Renal cortical epithelial cell (primary cell): ENCODE data around the gene TMEM87A. TPM values are rescaled to one million over a fixed set of nuclear protein-coding genes. Genes with fewer than 3 reads are reported as not detected.
"Not testable (repeated sequence)": the region's sequence is repeated elsewhere in the genome, so short reads cannot be mapped to it uniquely, and the experiment has no call there.

ENCODE experiments used
- DNase-seq: peaks from one replicate; pipeline ENCODE4 v3.0.0-alpha.2; 2011; ENCODE audit warnings: low read depth
- total RNA-seq: library from RNA; depleted of rRNA; stranded (reverse); fragments of >200 nt; gene quantifications from 2 replicates; pipeline ENCODE4 v1.2.3, GENCODE V29; 2014

Gene TMEM87A
- total RNA-seq: 44.8 and 72.8 TPM in 2 replicates

GRCh38 chr15:42272939-42273899, at the start of gene TMEM87A, which contains the start of gene GANC:
TMEM87A (minus strand) TSS chr15:42273433; CDS start chr15:42273398, 35 bp downstream.
GANC (plus strand) TSS chr15:42273201; CDS start chr15:42274482, 1,281 bp downstream.
- DNase-seq: peak; percentile 97

GRCh38 chr15:42319206-42319605, 46.0 kb upstream of the TMEM87A start:
- no peak for DNase-seq

DNA sequence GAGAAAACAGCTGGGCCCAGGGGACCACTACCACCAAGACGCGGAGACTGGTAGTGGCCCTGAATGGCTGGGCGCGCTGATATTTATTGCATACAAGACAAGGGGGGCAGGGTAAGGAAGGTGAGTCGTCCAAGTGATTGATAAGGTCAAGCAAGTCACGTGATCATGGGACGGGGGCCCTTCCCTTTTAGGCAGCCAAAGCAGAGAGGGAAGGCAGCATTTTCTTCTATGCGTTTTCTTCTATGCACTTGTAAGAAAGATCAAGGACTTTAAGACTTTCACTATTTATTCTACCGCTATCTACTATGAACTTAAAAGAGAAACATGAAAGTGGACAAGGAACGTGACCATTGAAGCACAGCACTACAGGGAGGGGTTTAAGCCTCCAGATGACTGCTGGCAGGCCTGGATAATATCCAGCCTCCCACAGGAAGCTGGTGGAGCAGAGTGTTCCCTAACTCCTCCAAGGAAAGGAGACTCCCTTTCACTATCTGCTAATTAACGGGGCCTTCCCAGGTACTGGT, 43.1 kb upstream of the TMEM87A start:
- DNase-seq: not testable (repeated sequence)

DNA sequence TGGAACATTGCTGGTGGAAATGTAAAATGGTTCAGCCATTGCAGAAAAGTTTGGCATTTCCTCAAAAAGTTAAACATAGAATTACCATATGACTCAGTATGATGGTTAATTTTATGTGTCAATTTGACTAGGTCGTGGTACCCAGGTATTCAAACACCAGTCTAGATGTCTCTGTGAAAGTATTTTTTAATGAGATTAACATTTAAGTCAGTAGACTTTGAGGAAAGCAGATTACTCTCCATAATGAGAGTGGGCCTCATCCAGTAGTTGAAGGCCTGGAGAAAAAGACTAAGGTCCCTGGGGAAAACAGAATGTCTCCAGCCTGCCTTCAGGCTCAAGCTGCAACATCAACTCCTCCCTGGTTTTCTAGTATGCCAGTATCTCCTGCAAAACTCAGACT, 42.3 kb upstream of the TMEM87A start:
- no peak for DNase-seq

DNA sequence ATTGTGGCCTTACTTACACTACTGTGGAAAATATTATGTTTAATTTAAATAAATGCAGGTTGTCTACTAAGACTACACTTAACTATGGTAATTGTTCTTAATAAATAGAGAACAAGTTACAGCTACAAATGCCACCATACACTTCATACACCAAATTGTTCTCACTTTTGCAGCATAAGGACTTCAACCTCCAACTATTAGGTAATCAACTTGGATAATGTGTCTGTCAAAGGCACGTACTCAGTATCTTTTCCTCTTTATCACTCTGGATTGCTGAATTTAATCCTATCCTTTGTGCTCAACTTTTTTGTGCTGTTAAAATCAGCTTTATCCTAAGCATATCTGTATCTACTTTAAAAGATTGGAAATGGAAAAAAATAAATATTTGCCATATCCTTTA, 41.6 kb upstream of the TMEM87A start:
- DNase-seq: no peak

DNA sequence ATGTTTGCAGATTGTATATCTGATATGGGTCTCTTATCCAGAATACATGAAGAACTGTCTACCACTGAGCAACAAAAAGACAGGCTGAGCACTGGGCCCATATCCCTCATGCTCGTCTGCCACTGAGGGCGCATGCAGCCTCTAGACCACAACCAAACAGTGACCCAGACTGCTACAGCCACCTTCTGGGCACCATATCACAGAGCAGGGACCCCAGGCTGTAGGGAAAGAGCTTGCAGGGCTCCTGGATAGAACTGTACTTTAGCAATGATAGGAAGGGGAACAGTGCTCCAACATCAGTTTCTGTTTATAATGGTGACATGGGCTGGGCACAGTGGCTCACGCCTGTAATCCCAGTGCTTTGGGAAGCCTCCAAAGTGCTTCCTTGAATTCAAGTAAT, 40.2 kb upstream of the TMEM87A start:
- DNase-seq: no peak

- DNase-seq: no peak
Observed at GRCh38 chr15:42306681-42307080, 33.4 kb upstream of the TMEM87A start.

- not testable (repeated sequence) for DNase-seq
Observed at GRCh38 chr15:42301004-42301403, 27.8 kb upstream of the TMEM87A start.

- peak; percentile 43 for DNase-seq
Observed at GRCh38 chr15:42289166-42289565, 15.9 kb upstream of the TMEM87A start.

GRCh38 chr15:42287931-42288330, 14.7 kb upstream of the TMEM87A start:
- no peak for DNase-seq

DNA sequence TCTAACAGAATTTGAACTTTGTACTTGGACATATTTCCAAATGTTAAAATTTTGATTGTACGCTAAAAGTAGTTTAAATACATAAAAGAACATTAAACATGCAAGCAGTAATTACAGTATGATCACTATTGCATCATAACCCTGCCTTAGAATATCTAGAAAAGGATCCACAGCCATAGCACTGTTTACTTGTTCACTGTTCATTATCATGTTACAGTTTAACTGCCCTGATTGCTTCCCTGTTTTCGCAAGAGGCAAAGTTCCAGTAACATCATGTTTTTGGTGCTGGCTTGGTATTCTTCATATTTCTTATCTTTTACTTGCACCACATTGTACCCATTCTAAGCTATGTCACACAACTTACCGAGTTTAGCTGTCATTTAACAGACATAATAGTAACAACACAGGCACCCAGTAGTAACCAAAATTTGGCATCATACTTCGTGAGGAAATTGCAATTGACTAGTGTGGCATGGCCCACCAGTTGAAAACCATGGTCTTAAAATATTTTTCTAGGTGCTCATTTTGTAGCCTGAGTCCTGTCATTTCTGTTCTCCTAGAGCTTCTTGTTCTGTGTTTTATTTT, 13.3 kb upstream of the TMEM87A start:
- peak; percentile 59 for DNase-seq

GRCh38 chr15:42285034-42285433, 11.8 kb upstream of the TMEM87A start:
- no peak for DNase-seq

DNA sequence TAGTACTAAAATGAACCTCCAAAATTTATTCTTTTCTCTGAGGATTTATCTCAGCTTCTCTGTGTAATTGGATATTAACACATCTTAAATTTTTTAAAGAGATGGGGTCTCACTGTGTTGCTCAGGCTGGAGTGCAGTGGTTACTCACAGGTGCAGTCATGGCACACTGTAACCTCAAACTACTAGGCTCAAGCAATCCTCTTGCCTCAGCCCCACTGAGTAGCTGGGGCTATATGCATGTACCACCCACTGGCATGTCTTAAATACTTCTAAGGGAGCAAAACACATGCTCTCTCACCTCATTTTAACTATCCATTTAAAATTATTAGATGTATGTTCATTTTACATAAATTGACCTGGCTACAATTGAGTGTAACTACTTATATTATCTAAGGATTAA, 11.3 kb upstream of the TMEM87A start:
- no peak for DNase-seq

DNA sequence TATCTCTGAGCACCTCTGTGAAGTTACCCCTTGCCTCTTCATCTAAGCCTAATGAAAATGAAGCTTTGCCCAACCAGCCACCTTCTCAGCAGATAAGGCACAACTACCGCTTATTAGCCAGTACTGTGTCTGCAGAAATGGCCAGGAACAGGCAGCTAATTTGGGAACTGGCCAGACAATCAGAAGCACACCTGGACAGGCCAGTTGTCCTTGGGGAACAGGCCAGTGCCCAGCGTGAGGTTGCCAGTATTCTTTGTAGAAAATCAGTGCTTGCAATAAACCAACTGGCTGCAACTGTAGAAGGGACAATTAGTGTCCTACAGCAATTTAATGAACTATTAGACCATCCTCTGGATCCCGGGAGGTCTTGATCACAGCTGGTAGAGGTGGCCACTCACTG, 10.4 kb upstream of the TMEM87A start:
- no peak for DNase-seq

GRCh38 chr15:42282926-42283325, 9.7 kb upstream of the TMEM87A start:
- no peak for DNase-seq

DNA sequence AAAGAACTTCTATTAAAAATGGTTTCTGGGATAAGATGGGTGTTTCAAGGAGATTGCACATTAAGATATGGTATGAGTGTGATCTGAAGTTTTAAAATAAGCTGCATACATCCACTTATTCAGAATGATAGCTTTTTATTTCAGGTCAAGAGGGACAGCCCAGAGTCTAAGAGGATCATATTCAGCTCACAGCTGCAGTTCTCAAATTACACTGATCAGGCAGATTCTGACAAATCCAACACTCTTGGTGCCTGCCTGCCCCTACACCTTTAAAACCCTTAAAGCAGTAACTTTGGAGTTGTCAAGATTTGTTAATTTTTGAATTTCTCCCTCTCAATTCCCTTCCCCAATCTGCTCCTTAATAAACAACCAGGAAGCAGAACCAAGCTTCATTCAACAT, 9.1 kb upstream of the TMEM87A start:
- DNase-seq: no peak

GRCh38 chr15:42279234-42279723, 6.0 kb upstream of the TMEM87A start:
- DNase-seq: no peak

DNA sequence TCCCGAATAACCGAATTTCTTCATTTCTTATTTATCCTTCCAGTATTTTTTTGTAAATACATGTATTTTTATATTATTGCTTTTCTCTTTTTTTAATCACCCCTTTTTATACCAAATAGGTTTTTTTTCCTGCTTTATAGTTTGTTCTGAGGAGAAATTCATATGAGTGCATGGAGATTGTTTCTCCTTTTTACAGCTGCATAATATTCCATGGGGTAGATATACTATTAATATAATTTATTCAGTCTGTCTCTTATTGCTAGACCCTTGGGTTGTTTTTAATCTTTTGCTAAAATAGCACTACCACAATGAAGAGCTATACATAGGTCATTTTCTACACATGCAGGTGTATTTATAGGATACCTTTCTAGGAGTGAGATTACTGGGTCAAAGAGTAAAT, 3.5 kb upstream of the TMEM87A start:
- DNase-seq: no peak

DNA sequence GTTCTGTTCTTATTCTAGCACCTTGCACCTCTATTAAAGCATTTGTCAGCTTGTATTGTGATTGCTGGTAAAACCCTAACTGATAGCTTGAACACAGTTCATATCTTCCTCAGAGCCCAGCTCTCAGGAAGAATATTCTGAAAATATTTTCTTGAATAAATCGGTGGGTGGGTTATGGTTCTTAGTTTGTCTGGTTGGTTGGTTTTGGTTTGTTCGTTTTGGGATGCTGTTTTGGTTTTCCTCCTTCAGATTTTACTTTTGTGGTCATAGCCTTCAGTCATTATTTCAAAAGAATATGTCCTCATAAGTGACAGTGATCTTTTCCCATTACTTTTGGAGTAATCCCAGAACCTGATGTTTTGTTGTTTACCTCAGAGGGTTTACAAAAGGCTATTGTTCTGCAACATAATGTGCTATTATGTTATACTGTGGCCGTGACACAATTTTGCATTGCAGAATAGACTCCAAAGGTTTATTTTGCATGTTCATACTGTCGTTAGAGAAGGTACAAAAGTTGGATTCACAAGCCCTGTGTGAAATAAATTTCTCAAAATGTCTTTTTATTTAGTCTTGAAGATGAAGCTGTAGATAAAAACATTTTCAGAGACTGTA, 2.7 kb upstream of the TMEM87A start:
- no peak for DNase-seq

DNA sequence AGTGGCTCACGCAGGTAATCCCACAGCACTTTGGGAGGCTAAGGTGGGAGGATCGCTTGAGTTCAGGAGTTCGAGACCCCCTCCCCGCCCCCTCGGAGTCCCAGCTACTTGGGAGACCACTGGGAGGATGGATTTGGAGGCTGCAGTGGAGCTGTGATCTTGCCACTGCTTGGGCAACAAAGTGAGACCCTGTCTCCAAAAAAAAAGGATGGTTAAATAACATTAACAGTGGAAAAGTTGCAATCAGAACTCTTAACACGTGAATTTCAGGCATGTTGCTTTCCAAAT, 1.4 kb upstream of the TMEM87A start:
- no peak for DNase-seq

DNA sequence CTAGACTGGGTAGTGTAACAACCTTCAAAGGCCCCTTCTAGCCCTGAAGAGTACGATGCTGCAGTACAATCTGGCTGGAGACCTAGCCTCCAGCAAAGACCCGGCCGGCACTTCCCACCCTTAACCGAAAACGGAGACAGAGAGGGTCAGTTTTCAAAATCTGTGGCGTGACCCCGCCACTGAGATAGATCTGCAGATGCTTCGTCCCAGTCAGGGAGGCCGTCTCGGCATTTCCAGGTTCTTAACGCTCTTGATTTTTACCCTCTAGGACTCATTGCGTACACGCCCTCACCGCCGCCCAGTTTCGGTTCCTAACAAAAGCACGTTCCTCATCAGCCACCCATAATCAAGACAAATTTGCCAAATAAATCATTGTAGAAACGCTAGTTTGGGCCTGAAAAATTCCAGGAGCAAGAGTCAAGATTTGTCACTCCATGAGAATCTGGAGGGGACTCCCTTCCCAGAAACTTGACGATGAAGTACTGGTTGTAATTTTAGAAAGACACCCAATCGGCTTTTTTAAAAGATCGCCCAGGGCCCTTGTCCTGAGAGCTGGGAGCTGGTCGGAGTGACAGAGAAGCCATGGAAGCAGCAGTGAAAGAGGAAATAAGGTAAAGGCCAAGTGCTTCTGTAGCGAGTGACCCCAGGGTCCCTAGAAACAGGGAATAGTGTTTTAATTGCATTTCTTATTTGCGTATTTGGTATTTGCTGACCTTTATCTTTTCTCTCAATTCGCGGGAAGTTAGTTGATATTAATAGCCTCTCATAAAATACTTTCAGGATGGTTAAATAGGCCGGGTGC, 868 bp upstream of the TMEM87A start:
- DNase-seq: peak; percentile 58

- DNase-seq: no peak
Observed at GRCh38 chr15:42270996-42271395, 2.2 kb downstream of the TMEM87A start.
